ENCODE results near the gene RTCA.
A peak's percentile ranks its signal among the peaks of the same experiment; 100 is the strongest.
"Not testable (repeated sequence)": the region's sequence is repeated elsewhere in the genome, so short reads cannot be mapped to it uniquely, and the experiment has no call there.

RTCA gene

DNA sequence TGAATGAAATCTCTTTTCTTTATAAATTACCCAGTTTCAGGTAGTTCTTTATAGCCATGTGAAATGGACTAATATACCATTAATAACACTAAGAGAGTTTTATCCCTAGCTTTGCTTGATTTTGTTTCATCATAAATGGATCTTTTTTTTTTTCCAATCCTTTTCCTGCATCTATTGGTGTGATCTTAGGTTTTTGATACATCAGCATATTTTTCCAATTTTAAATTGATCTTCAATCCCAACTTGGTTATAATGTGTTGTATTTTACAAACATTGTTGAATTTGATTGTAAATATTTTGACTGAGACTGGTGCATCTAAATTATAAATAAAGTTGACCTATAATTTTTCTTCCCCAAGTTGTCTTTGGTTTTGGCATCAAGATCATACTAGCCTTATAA lies 4.3 kb upstream of the RTCA start:
- DNase-seq = no peak

DNA sequence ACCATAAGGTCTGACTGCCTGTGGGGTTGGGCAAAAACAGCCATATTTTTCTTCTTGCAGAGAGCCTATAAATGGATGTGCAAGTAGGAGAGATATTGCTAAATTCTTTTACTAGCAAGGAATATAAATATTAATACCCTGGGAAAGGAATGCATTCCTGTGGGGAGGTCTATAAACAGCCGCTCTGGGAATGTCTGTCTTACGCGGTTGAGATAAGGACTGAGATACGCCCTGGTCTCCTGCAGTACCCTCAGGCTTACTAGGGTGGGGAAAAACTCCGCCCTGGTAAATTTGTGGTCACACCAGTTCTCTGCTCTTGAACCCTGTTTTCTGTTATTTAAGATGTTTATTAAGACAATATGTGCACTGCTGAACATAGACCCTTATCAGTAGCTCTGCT lies 1.9 kb upstream of the RTCA start:
- DNase-seq = not testable (repeated sequence)

DNA sequence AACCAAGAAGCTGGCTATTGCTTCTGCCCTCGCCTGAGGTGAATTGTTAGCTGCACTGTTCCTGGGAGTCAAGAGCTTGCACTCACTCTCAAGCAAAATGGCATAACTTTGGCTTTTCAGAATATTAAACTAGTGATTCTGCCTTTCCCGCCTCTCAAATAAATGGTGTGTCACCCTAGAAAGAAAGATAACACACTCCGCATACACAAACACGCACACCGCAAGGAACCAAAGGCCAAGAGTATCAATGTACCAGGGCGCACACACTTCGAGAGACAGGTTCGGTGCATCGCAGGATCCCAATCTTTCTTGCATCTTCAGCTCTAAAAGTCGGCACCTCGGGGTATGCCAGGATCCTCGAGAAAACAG lies 470 bp upstream of the RTCA start:
- DNase-seq = peak in 1 of 5 experiments; percentile 73

DNA sequence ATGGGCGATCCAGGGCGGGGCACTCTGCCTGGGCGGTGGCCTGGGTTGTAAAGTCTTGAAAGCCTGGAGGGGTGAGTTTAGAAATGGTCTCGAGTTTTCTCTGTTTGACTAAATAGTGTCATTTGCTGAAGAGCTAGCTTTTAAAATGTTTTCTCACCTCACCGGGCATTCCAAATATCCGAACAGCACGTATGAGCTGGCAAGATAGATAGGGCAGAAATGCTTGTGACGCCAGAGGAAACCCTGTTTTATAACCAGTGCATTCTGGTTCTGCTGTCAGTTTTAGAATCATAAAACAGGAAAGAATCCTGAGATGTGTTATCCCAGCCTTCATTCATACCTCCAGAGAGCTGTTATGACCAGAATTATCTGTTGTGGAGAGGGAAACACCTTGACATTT lies 725 bp downstream of the RTCA start:
- DNase-seq = peak in 1 of 5 experiments; percentile 14

DNA sequence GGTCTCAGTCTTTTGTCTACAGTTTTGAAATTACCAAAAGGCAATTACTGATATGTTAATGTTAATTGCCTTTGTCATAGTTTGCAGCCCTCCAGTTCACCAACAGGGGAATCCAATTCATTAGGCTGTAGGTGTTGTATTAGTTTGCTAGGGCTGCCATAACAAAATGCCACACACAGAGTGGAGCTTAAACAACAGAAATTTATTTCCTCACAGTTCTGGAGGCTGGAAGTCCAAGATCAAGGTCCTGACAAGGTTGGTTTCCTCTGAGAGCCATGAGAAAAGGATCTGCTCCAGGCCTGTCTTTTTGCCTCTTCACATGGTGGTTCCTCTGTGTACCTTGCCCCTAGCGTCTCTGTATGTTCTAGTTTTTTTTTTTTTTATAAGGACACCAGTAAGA lies 1.3 kb downstream of the RTCA start:
- DNase-seq = peak in 1 of 5 experiments; percentile 24

DNA sequence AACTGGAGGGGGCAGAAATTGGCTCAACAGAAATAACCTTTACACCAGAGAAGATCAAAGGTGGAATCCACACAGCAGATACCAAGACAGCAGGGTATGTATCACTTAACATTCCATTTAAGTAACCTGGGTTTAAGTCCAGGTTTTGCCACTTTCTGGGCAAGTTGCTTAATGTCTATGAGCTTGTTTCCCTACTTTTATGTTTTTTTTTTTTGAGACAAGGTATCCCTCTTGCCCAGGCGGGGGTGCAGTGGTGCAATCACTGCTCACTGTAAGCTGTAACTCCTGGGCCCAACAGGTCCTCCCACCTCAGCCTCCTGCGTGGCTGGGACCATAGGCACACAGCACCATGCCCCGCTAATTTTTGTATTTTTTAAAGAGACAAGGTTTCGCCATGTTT lies 2.2 kb downstream of the RTCA start:
- no peak for DNase-seq

DNA sequence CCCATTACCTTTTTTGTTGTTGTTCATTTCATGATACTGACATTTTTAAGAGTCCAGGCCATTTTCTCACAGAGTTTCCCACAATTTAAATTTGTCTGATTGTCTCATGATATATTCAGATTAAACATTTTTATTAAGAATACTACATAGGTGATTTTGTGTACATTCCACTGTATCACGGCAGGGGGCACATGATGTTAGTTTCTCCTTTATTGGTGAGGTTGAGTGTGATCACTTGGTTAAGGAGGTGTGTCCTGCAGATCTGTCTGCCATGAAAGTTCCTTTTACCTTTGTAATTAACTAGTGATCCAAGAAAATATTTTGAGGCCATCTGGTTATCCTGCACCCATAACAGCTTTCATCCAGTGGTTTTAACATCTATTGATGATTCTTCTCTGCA lies 11.8 kb downstream of the RTCA start:
- DNase-seq = peak in 2 of 5 experiments; percentile 10 to 55

DNA sequence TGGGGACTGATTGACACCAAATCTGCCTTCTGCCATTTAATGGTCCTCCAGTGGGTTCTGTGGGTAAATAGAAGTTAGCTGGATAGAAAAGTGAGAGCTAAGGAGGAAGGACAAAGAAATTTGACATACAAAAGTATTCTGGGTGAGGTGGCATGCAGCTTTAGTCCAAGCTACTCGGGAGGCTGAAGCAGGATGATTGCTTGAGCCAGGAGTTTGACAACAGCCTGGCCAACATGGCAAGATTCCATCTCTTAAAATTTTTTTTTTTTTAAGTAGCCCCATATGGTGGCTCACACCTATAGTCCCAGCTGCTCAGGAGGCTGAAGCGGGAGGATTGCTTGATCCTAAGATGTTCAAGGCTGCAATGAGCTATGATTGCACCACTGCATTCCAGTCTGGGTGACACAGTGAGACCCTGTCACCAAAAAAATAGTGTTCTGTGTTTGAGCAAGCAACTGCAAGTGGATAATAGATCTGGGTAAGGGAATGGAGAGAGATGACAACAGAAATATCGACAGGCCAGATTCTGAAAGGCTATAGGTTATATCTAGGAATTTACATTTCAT lies 13.4 kb downstream of the RTCA start:
- DNase-seq = no peak

DNA sequence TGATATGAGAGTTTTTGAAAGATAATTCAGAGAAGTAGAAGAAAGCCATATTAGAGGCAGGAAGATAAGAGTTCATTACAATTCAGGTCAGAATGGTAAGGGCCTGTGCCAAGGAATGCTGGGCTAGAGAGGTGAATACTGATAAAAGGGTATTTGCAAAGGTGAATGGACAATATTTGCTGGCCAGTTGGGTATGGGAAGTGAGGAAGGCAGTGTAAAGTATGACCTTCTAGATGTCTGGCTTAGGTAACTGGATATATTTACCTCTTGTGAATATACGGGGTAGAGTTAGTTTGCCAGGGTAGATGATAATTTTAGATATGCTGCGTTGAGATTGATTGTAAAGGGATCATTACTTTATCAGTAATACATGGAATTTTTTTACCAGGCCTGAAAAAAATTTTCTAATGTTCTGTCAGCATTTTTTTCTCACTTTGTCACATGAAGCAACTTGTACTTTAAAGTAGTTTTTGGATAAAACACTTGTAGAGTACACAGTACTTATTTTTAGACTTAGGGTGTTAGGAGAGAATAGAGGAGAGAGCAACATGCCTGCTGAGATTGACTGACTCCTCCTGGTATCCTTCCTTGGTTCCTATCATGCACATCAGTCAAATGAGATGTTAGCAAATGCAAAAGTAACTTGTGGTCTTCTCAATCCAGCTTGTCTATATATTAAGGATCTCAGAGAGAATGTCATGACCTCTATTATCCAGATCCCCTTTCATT lies 14.1 kb downstream of the RTCA start:
- DNase-seq = no peak

DNA sequence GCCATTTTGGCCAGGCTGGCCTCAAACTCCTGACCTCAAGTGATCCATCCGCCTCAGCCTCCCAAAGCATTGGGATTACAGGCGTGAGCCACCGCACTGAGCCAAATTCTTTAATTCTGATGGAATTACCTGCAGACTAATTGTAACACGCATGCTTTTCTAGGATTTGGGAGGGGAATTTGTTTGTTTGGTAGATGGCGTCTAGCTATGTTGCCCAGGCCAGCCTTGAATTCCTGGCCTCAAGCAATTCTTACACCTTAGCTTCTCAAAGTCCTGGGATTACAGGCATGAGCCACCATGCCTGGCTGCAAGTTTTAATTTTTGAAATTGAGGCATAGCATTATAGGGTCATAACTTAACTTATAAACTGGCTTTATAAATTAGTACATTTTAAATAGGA lies 18.6 kb downstream of the RTCA start:
- DNase-seq = no peak

DNA sequence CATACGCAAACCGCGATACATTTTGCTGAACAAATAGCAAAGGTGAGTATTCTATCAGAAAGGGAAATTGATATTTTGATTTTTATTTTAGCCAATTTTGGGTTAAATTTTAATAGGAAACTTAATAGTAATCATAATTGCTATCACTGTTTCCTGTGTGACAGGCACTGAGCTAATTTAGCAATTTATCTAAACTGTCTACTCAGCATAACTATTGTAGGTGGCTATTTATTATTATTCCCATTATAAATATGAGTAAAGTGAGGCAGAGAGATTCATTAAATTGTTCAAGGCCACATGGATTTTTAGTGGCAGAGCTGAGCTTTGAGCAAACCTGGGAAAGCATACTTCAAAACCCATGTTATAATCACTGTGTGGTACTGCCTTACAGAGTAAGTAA lies 21.1 kb downstream of the RTCA start:
- no peak for DNase-seq

DNA sequence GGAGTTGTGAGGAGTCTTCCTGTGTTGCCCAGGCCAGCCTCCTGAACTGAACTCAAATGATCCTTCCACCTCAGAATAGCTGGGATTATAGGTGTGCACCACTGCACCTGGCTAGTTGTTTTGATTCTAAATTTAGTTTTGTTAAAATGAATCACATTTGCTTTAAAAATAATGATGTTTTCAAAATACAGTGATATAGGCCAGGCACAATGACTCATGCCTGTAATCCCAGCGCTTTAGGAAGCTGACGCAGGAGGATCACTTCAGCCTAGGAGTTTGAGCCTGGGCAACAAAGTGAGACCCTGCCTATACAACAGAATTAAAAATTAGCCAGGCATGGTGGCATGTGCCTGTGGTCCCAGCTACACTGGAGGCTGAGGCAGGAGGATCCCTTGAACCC lies 24.3 kb downstream of the RTCA start:
- no peak for DNase-seq

DNA sequence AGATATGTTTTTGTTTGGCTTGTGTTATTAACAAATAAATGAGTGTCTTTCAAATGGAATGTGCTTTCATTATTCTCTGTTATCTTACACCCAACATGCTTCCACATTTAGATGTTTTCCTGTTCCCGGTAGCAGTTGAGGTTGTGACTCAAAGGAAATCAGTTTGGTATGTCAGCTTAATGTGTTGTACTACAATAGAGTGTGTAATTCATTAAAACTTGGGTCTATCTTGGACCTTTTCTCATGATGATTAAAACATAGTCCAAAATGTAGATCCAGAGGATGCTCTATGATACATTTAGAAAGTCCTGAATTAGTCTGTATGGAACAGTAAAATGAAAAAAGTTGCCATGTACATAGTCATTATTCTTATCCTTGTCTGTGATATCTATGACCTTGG lies 26.7 kb downstream of the RTCA start:
- no peak for DNase-seq

DNA sequence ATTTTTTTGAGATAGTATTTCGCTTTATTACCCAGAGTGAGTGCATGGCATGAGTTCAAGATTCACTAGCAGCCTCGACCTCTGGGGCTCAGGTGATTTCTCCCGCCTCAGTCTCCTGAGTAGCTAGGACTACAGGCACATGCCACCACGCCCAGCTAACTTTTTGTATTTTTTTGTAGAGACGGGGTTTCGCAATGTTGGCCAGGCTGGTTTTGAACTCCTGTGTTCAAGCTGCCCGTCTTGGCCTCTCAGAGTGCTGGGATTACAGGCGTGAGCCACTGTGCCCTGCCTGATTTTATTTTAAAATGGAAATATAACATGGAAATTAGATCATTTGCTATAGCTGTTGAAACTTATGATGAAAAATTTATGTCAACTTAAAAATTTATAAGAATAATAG lies 30.1 kb downstream of the RTCA start:
- DNase-seq = no peak

DNA sequence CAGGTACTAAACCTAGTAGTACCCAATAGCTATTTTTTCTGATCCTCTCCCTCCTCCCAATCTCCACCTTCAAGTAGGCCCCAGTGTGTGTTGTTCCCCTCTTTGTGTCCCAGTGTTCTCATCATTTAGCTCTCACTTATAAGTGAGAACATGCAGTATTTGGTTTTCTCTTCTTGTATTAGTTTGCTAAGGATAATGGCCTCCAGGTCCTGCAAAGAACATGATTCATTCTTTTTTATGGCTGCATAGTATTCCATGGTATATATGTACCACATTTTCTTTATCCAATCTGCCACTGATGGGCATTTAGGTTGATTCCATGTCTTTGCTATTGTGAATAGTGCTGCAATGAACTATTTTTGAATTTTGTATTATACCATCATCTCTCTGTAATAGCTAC lies 31.0 kb downstream of the RTCA start:
- DNase-seq = not testable (repeated sequence)

DNA sequence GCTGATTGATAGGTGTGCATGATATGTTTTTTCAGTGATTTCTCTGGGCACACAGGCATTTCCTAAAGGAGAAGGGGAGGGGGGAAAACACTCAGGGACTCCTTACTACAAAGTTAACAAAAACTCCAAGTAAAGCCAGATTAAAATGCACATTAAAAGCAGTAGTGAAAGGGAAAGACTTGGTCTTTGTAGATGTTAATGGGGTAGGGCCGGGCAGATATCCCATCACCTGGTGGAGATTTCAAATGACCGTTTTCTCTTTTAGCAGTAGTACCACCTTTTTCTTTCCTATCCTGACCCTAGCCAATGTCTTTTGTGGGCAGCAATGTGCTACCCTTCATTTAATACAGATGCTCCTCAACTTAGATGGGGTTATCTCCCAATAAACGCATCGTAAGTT lies 32.5 kb downstream of the RTCA start:
- no peak for DNase-seq

DNA sequence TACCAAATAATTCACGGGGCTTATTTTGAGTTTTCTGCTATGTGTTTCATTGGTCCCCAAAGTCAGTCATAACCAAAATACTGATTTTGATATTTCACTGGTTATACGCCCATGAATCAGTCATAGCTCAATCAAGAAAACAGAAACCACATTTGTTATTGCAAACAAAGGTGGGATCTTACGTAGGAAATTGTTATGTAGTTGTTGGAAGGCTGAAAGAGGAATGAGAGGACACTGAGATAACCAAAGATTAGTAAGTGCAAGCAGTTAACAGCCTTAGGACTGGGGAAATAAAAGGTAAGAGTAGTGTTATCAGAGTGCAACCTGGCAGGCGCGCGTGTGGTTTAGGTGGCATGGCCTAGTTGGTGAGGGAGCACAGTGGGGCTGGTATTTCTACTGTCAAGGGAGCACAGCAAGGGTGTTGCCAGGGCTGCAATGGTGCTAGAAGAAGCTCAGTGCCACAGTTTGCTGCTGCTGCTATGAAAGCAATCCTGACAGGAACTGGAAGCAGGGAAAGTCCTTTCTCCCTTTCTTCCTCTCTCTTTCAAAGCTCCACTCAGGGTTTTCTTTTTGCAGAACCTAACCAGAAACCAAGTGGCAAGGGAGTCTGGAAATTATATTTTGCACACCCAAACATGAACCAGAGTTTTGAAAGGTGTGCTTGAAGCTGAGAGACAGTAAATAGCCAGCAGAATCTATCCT lies 33.7 kb downstream of the RTCA start:
- DNase-seq = peak in 2 of 5 experiments; percentile 2 to 77

DNA sequence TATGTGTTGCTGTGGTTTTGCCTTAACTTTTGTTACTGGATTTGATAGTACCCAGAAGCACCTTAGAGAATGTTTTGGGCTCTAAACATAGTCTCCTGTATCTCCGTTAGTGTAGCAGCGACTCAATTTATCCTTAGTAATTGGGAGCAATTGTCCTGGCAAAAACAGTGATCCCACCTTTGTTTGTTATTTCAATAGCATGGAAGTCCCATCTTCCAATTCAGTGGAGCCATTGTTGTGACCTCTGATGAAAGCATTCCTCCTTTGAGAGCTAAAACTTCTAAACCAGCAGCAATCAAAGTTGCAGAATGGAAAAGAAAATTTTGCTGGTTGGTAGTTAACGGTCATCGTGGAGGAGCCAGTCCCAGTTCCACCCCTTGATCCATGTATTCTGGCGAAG lies 34.7 kb downstream of the RTCA start:
- no peak for DNase-seq

DNA sequence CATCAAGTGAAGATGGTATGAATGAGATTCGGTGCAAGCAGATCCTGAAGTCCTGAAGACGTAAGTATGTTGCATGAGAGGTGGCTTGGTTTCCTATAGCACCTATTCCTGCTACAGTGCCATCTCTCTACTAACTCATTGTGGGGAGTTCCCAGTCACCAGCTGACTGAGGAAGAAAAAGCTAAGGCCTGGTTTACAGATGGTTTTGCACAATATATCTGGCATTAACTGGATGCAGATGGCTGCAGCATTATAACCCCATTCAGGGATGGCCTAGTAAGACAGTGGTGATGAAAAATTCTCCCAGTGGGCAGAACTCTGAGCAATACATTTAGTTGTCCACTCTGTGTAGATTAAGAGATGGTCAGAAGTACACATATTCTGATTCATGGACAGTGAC lies 36.7 kb downstream of the RTCA start:
- DNase-seq = no peak

DNA sequence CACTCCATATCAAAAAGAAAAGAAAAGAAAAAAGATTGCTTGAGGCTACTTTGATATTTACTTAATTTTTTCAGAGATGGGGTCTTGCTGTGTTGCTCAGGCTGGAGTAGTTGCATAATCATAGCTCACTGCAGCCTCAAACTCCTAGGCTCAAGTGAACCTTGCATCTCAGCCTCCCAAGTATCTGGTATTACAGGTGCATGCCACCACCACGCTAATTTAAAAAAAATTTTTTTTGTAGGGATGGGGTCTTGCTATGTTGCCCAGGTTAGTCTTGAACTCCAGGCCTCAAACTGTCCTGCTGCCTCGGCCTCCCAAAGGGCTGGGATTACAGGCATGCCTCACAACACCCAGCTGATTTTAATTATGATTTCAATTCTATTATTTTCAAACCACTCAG lies 38.2 kb downstream of the RTCA start:
- DNase-seq = no peak

DNA sequence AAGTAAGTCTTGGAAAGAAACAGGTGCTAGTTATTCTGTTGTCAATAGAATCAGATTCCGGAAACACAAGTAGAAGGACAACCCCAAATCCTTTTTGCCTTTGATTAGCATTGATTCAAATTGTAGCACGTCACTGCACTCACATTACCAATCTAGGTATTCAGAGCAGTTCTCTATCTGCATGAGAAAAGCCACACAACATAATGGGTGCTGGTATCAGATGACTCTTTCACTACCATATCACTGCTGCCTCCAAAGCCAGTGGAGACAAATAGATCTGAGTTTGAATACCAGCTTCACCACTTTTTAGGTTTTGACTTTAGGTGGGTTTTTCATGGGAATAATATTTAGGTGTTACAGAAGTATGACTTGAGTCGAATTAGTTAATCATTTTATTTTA lies 38.9 kb downstream of the RTCA start:
- DNase-seq = no peak

DNA sequence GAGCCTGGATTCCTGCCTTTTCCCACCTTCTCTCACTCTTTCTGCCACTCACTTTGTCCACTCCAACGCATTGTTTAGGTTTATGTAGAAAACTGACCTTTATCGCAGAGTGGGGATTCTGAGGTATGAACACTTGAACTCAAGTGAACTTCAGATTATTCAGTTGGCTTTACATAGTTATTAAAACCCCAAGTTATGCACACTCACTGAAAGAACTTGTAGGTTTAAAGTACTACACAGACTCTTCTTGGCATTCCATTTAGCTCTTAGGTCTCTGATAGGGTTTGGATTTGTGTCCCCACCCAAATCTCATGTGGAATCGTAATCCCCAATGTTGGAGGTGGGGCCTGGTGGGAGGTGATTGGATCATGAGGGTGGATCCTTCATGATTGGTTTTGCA lies 39.9 kb downstream of the RTCA start:
- DNase-seq = no peak

DNA sequence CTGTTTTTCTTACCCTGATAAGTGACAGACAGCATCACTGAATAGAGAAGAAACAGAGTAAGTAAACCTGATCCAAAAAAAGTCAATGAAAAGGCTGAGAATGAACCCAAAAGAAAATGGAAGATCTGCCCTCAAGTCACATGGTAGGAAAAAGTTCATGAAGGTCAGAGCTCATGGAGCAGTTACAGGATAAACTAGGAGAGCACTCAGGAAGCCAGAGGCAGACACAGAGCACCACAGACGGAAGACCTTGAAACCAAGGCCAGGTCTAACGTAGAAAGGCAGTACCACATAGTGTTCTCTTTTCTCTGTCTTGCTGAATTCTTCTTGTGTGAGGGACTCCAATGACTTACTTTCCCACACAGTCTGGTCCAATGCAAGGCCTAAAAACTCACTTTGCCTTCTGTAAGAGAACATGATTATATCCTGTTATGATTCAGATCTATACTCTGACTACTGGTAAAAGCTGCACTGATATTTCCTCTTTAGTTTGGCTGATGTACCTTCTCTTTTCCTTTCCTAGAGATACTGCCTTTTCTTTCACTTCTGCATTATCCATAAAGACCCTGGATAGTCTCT lies 40.8 kb downstream of the RTCA start:
- DNase-seq = peak in 1 of 5 experiments; percentile 60

DNA sequence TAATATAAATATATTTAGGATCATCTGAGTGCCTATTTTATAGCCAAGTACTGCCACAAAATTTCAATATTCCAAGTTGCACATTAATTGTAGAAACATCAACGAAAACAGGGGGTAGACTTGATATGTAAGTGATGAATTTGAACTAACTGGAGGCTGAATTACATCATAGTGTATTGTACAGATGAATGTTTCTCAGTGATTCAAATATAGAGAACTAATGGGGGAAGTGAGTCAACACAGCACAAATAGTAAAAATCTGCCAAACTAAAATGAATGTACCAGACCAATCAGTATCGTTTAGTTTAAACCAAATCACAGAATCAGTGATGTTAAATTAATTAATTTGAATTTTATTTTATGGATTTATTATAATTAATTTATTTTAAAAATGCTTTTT lies 42.8 kb downstream of the RTCA start:
- DNase-seq = peak in 1 of 5 experiments; percentile 42
